PC-9 (cell line): ENCODE measurements around the gene SYNPR. TPM values are rescaled to one million over a fixed set of nuclear protein-coding genes. Genes with fewer than 3 reads are reported as not detected.
"Not testable (repeated sequence)": the region's sequence is repeated elsewhere in the genome, so short reads cannot be mapped to it uniquely, and the experiment has no call there.

Experiments
- BruUV-seq: library from RNA; stranded (reverse); fragments of 400-500 nt; replicated peaks from 2 replicates; lab custom pipeline; 2021; lab: Mats Ljungman, UMichigan
- CTCF ChIA-PET: fragments of 300-600 bp; sonication (Branson Sonifier 250); formaldehyde crosslinking; loops from one replicate; lab custom pipeline; 2022; ENCODE audit warnings: antibody characterized with exemption; lab: Charles Lee
- POLR2A ChIA-PET: fragments of 300-600 bp; sonication (Branson Sonifier 250); formaldehyde crosslinking; loops from one replicate; lab custom pipeline; 2022; ENCODE audit warnings: antibody characterized with exemption; ENCODE audit not compliant: unreplicated experiment; lab: Charles Lee
- DNase-seq, 2 experiments: peaks; one replicate each; pipeline versions ENCODE4 v3.0.0 to v3.0.0-alpha.2; 2015 to 2022; ENCODE audit warnings: mixed read lengths in 1 of 2
- H2AFZ ChIP-seq: fragments of 200-600 bp; sonication (generic); 2 replicates; pipeline ENCODE4 v1.8.1; 2017; ENCODE audit warnings: antibody characterized with exemption
- H3F3A ChIP-seq: fragments of 200-600 bp; sonication (generic); 2 replicates; pipeline ENCODE4 v1.8.1; 2017; ENCODE audit warnings: antibody characterized with exemption, mild to moderate bottlenecking, low read depth; ENCODE audit not compliant: insufficient read depth
- H3K27ac ChIP-seq: fragments of 200-600 bp; sonication (generic); 2 replicates; pipeline ENCODE4 v1.6.1; 2016; ENCODE audit warnings: mixed run types
- H3K27me3 ChIP-seq: fragments of 200-600 bp; sonication (generic); 2 replicates; pipeline ENCODE4 v1.6.1; 2016; ENCODE audit warnings: low read depth, mixed run types; ENCODE audit not compliant: insufficient read depth
- H3K36me3 ChIP-seq: fragments of 200-600 bp; sonication (generic); 2 replicates; pipeline ENCODE4 v1.6.1; 2016; ENCODE audit warnings: low read depth, mixed run types
- H3K4me1 ChIP-seq: fragments of 200-600 bp; sonication (generic); replicated peaks from 2 replicates; pipeline ENCODE4 v1.6.1; 2016; ENCODE audit warnings: mixed run types; ENCODE audit not compliant: insufficient read depth
- H3K4me2 ChIP-seq: fragments of 200-600 bp; sonication (generic); 2 replicates; pipeline ENCODE4 v1.6.1; 2017; ENCODE audit warnings: mixed run types
- H3K4me3 ChIP-seq: fragments of 200-600 bp; sonication (generic); 2 replicates; pipeline ENCODE4 v1.6.1; 2016; ENCODE audit warnings: mixed run types
- H3K79me2 ChIP-seq: fragments of 200-600 bp; sonication (generic); 2 replicates; pipeline ENCODE4 v1.6.1; 2017; ENCODE audit warnings: low read depth, mixed run types
- H3K9me2 ChIP-seq: fragments of 200-600 bp; sonication (generic); 2 replicates; pipeline ENCODE4 v1.8.1; 2017; ENCODE audit warnings: mild to moderate bottlenecking; ENCODE audit not compliant: insufficient read depth
- H3K9me3 ChIP-seq: fragments of 200-600 bp; sonication (generic); 2 replicates; pipeline ENCODE4 v1.8.1; 2016; ENCODE audit warnings: low read depth; ENCODE audit not compliant: insufficient read depth
- H4K20me1 ChIP-seq: fragments of 200-600 bp; sonication (generic); 2 replicates; pipeline ENCODE4 v1.8.1; 2017; ENCODE audit not compliant: insufficient read depth
- CTCF ChIP-seq: fragments of 200-600 bp; sonication (generic); conservative IDR thresholded peaks from 2 replicates; pipeline ENCODE4 v1.6.1; 2017; ENCODE audit warnings: mixed run types, antibody characterized with exemption, mild to moderate bottlenecking, moderate library complexity
- EZH2 ChIP-seq: fragments of 200-600 bp; sonication (generic); IDR thresholded peaks from 2 replicates; pipeline ENCODE4 v1.8.0; 2017; ENCODE audit warnings: antibody characterized with exemption, low read depth
- intact Hi-C: fragments of 100-400 bp; cut with micrococcal nuclease; formaldehyde crosslinking; loops from one replicate; pipeline ENCODE4 v1.10.0; 2022; ENCODE audit not compliant: unreplicated experiment
- total RNA-seq: library from RNA; stranded (reverse); gene quantifications from 2 replicates; pipeline ENCODE4 v1.2.3, GENCODE V29; 2021

SYNPR gene
- total RNA-seq, 1 experiment from 2014 or later: not detected

DNA sequence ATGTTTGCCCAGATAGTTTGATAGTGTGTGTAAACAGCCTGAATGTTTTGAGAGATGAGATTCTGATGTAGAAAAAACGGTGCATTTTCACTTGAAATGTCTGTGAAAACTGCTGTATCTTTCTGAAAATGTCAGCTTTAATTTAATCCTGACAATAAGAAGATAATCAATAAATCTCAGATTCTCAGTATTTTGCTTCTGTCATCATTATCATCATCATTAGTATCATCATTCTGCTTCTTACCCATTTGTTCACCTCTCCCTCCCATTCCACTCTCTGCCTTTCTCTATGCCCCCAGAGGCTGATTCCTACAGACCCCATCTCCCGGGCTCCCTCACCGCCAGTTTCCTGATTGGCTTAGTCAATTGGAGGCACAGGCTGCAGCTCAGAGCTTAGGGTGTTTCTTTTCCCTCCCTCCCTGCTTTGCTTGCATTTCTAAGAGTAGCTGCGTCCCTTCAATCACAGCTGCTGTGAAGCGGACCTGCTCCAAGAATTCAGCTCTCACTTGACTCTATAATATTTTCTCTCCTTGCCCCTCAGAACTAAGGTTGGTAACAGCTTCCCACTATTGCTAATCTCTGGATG is 366.2 kb downstream of the SYNPR start:
- Histone ChIP-seq H4K20me1 (no peaks in the 10 kb centered on the region), H3K4me2 (no peak overlapping the region), H3F3A (no peaks in the 10 kb centered on the region), H3K27ac (no peak overlapping the region), H2AFZ (no peak overlapping the region), H3K9me2 (0 out of 2 replicates have a peak, but pooled peaks cover under 1% of the 10 kb centered on the region), H3K79me2 (no peaks in the 10 kb centered on the region), H3K27me3 (0 out of 2 replicates have a peak, but pooled peaks cover 5% of the 10 kb centered on the region), H3K36me3 (no peaks in the 10 kb centered on the region), H3K9me3 (no peaks in the 10 kb centered on the region), H3K4me1 (no peaks in the 10 kb centered on the region), H3K4me3 (no peak overlapping the region)
- POLR2A ChIA-PET: interaction anchor here (0.6 kb wide), 1 partner anchor 284 kb away, joined by 5 read pairs; no protein-coding TSS in a partner anchor
- TF ChIP-seq EZH2: no peak
- TF ChIP-seq CTCF: no peak
- no peak for DNase-seq
- intact Hi-C loops: no loop called here
- CTCF ChIA-PET: no interaction called here
- BruUV-seq: no TSS peak

DNA sequence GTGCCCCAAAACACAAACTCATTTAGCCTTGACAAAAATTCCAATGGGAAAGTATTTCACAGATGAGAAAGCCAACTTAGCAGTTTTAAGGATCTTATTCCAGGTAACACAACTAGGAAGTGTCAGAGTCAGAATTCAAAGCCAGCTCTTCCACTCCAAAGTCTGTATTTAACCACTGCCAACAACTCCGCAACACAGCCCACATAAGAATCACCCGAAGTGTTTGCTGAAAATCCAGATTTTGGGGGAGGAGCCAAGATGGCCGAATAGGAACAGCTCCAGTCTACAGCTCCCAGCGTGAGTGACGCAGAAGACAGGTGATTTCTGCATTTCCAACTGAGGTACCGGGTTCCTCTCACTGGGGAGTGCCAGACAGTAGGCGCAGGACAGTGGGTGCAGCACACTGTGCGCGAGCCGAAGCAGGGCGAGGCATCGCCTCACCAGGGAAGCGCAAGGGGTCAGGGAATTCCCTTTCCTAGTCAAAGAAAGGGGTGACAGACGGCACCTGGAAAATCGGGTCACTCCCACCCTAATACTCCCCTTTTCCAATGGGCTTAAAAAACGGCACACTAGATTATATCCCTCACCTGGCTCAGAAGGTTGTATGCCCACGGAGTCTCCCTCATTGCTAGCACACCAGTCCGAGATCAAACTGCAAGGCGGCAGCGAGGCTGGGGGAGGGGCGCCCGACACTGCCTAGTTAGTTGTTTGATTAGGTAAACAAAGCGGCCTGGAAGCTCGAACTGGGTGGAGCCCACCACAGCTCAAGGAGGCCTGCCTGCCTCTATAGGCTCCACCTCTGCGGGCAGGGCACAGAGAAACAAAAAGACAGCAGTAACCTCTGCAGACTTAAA is 367.0 kb downstream of the SYNPR start:
- H3F3A ChIP-seq, CTCF ChIA-PET, H2AFZ ChIP-seq, H3K27me3 ChIP-seq, H3K79me2 ChIP-seq, H3K9me2 ChIP-seq, H3K27ac ChIP-seq, intact Hi-C loops, H3K4me1 ChIP-seq, BruUV-seq, H3K9me3 ChIP-seq, H3K36me3 ChIP-seq, H4K20me1 ChIP-seq, DNase-seq: not testable (repeated sequence)
- peak overlapping the region; percentile 18; the same call in 1 of the 2 replicates for H3K4me3 ChIP-seq
- POLR2A ChIA-PET: interaction anchor here (0.6 kb wide), 1 partner anchor 283 kb away, joined by 5 read pairs; no protein-coding TSS in a partner anchor
- H3K4me2 ChIP-seq: peak overlapping the region; percentile 42

DNA sequence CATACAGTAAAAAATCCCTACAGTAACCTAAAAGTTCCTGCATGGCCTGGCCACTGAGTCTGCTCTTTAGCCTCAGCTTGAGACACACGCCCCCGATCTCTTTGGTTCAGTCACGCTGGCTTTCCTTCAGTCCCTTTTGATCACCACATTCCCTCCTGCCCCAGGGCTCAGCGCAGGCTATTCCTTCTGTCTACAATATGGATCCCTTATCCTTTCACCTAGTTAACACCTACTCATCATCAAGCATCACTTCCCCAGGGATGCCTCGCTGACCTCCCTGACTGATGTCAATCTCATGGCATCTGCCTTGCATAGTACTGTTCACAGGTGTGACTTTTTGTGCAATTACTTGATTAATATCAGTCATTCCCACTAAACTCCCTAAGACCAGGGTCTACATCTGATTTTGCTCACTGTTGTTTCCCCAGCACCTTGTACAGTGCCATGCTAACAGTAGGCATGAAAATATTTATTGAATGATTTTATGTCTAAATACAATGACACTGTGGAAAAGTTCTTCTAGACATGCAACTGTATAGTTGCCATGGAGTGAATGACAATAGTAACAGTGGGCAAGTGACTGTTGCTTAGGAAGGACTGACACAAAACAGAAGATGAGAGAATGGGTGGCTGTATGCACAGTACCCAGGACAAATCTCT is 374.1 kb downstream of the SYNPR start, which contains the start of gene SNTN:
TSS of gene SNTN (plus strand) at position 610 of the 660 bp plus-strand sequence. CDS start at position 623, 13 bp downstream.
- Histone ChIP-seq H3K4me1 (no peaks in the 10 kb centered on the region), H3K79me2 (no peaks in the 10 kb centered on the region), H3K4me3 (no peak within 1 kb of the TSS), H3K9me2 (no peaks in the 10 kb centered on the region), H3K27me3 (no peaks in the 10 kb centered on the region), H3K9me3 (no peaks in the 10 kb centered on the region), H3F3A (no peaks in the 10 kb centered on the region), H4K20me1 (no peaks in the 10 kb centered on the region), H3K27ac (no peak within 1 kb of the TSS), H3K4me2 (no peak within 1 kb of the TSS), H3K36me3 (no peaks in the 10 kb centered on the region), H2AFZ (no peak within 1 kb of the TSS)
- no peak for TF ChIP-seq CTCF
- no peak for TF ChIP-seq EZH2
- no peak for DNase-seq
- ChIA-PET CTCF (interaction anchor here (0.6 kb wide), 1 partner anchor 180 kb away, joined by 3 read pairs; no protein-coding TSS in a partner anchor), POLR2A (no interaction called here)
- BruUV-seq: no TSS peak
- intact Hi-C loops: no loop called here
